ENCODE measurements around the gene NID1.

- no peak for TF ChIP-seq CTCF (IDR thresholded peaks at IDR 0.05)
- TF ChIP-seq POLR2A (IDR thresholded peaks at IDR 0.05): no peak
- no peak for TF ChIP-seq POLR2AphosphoS5 (IDR thresholded peaks at IDR 0.05)
- TF ChIP-seq EP300 (IDR thresholded peaks at IDR 0.05): no peak
Observed at GRCh38 chr1:236002025-236002390, 62.9 kb downstream of the NID1 start.

All from upper lobe of left lung (tissue), 4 donors.